HEK293 (cell line): ENCODE results near the gene PRC1.
A peak's percentile ranks its signal among the peaks of the same experiment; 100 is the strongest.

Experiments
- MEIS1 ChIP-seq: sonication (generic); formaldehyde crosslinking; IDR thresholded peaks from 2 replicates; pipeline ENCODE4 v1.8.1; 2022; ENCODE audit warnings: missing genetic modification reagents, mild to moderate bottlenecking, borderline replicate concordance
- RBAK ChIP-seq: fragments of 450-650 bp; formaldehyde crosslinking; IDR thresholded peaks from 2 replicates; pipeline ENCODE4 v1.5.1; 2016; ENCODE audit warnings: missing biosample characterization, missing genetic modification characterization
- SP7 ChIP-seq: fragments of 450-650 bp; formaldehyde crosslinking; IDR thresholded peaks from 2 replicates; pipeline ENCODE4 v1.5.1; 2016; ENCODE audit warnings: missing biosample characterization, missing genetic modification characterization
- ZBTB21 ChIP-seq: fragments of 450-650 bp; formaldehyde crosslinking; IDR thresholded peaks from 2 replicates; pipeline ENCODE4 v1.5.1; 2017; ENCODE audit warnings: missing biosample characterization, missing genetic modification characterization
- ZNF174 ChIP-seq: fragments of 450-650 bp; formaldehyde crosslinking; IDR thresholded peaks from 2 replicates; pipeline ENCODE4 v1.5.0; 2017; ENCODE audit warnings: missing biosample characterization, mild to moderate bottlenecking, missing genetic modification characterization
- ZNF2 ChIP-seq: fragments of 450-650 bp; formaldehyde crosslinking; IDR thresholded peaks from 2 replicates; pipeline ENCODE4 v1.5.1; 2016; ENCODE audit warnings: missing biosample characterization, missing genetic modification characterization
- ZNF221 ChIP-seq: fragments of 450-650 bp; formaldehyde crosslinking; IDR thresholded peaks from 2 replicates; pipeline ENCODE4 v1.5.1; 2017; ENCODE audit warnings: missing biosample characterization, missing genetic modification characterization, borderline replicate concordance
- ZNF239 ChIP-seq: fragments of 450-650 bp; formaldehyde crosslinking; IDR thresholded peaks from 2 replicates; pipeline ENCODE4 v1.5.1; 2016; ENCODE audit warnings: missing biosample characterization, missing genetic modification characterization
- ZNF596 ChIP-seq: fragments of 450-650 bp; IDR thresholded peaks from 2 replicates; pipeline ENCODE4 v1.5.0; 2018; ENCODE audit warnings: missing biosample characterization, mild to moderate bottlenecking, missing genetic modification characterization, moderate library complexity
- ZNF747 ChIP-seq: fragments of 450-650 bp; formaldehyde crosslinking; IDR thresholded peaks from 2 replicates; pipeline ENCODE4 v1.5.1; 2016; ENCODE audit warnings: missing biosample characterization, missing genetic modification characterization
- ZNF768 ChIP-seq: fragments of 450-650 bp; formaldehyde crosslinking; IDR thresholded peaks from 2 replicates; pipeline ENCODE4 v1.5.1; 2018; ENCODE audit warnings: missing biosample characterization, mild to moderate bottlenecking, missing genetic modification characterization
- ZNF791 ChIP-seq: fragments of 450-650 bp; formaldehyde crosslinking; IDR thresholded peaks from 2 replicates; pipeline ENCODE4 v1.5.1; 2016; ENCODE audit warnings: missing biosample characterization, missing genetic modification characterization
- ZSCAN16 ChIP-seq: fragments of 450-650 bp; formaldehyde crosslinking; IDR thresholded peaks from 2 replicates; pipeline ENCODE4 v1.5.1; 2016; ENCODE audit warnings: missing biosample characterization, missing genetic modification characterization
- TF ChIP-seq, protein P1 (sequence below): fragments of 450-650 bp; formaldehyde crosslinking; IDR thresholded peaks from 2 replicates; pipeline ENCODE4 v1.5.1; 2016; ENCODE audit warnings: missing biosample characterization, missing genetic modification characterization, borderline replicate concordance
- TF ChIP-seq, protein P2 (sequence below): fragments of 450-650 bp; formaldehyde crosslinking; IDR thresholded peaks from 2 replicates; pipeline ENCODE4 v1.5.1; 2017; ENCODE audit warnings: missing biosample characterization, missing genetic modification characterization
- TF ChIP-seq, protein P3 (sequence below): fragments of 450-650 bp; formaldehyde crosslinking; conservative IDR thresholded peaks from 2 replicates; pipeline ENCODE4 v1.5.1; 2016; ENCODE audit warnings: low read depth, missing biosample characterization, missing genetic modification characterization
- TF ChIP-seq, protein P4 (sequence below): fragments of 450-650 bp; formaldehyde crosslinking; IDR thresholded peaks from 2 replicates; pipeline ENCODE4 v1.5.1; 2017; ENCODE audit warnings: missing biosample characterization, mild to moderate bottlenecking, missing genetic modification characterization, moderate library complexity
- TF ChIP-seq, protein P5 (sequence below): fragments of 450-650 bp; formaldehyde crosslinking; IDR thresholded peaks from 2 replicates; pipeline ENCODE4 v1.5.1; 2016; ENCODE audit warnings: missing biosample characterization, missing genetic modification characterization
- TF ChIP-seq, protein P6 (sequence below): fragments of 450-650 bp; formaldehyde crosslinking; IDR thresholded peaks from 2 replicates; pipeline ENCODE4 v1.5.1; 2016; ENCODE audit warnings: missing biosample characterization, missing genetic modification characterization, borderline replicate concordance
- TF ChIP-seq, protein P7 (sequence below): fragments of 450-650 bp; formaldehyde crosslinking; IDR thresholded peaks from 2 replicates; pipeline ENCODE4 v1.5.1; 2016; ENCODE audit warnings: missing biosample characterization, missing genetic modification characterization

Gene PRC1

DNA sequence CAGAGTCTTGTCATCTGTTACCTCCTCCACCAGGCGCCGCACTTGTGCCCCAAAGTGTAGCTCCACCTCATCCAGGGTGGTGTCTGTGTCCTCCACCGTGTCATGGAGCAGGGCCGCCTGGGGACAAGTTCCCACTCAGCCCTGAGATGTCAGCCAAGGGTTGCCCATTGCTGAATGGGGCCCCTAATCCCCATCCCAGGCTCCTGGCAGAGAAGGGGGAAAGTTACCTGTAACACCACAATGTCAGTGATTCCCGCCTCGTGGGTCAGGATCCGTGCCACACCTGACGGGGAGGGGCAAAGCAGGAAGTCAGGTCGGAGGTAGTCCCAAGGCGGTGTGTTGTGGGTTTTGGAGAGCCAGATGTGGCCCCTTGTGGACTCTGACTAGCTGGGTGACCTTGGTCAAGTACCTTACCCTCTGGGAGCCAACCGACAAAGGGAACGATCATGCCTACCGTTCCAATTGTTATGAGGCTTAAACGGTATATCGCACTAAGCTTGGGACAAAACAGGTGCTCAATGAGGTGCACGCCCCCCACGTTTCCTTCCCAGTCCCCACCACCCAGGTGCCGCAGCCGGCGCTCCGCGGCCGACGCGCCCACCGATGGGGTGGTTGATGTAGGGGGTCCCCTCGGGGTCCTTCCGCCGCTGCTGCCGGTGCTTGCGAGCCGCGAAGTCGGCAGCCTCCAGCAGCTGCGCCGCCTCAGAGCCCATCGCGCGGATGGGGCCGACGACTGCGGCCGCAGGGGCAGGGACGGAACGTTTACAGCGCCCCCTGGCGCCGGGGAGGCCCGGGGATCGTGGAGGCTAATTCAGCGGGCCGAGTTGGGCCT lies 62.3 kb downstream of the PRC1 start, which contains the start of gene HDDC3 (continued):
- TF ChIP-seq, protein P1, sequence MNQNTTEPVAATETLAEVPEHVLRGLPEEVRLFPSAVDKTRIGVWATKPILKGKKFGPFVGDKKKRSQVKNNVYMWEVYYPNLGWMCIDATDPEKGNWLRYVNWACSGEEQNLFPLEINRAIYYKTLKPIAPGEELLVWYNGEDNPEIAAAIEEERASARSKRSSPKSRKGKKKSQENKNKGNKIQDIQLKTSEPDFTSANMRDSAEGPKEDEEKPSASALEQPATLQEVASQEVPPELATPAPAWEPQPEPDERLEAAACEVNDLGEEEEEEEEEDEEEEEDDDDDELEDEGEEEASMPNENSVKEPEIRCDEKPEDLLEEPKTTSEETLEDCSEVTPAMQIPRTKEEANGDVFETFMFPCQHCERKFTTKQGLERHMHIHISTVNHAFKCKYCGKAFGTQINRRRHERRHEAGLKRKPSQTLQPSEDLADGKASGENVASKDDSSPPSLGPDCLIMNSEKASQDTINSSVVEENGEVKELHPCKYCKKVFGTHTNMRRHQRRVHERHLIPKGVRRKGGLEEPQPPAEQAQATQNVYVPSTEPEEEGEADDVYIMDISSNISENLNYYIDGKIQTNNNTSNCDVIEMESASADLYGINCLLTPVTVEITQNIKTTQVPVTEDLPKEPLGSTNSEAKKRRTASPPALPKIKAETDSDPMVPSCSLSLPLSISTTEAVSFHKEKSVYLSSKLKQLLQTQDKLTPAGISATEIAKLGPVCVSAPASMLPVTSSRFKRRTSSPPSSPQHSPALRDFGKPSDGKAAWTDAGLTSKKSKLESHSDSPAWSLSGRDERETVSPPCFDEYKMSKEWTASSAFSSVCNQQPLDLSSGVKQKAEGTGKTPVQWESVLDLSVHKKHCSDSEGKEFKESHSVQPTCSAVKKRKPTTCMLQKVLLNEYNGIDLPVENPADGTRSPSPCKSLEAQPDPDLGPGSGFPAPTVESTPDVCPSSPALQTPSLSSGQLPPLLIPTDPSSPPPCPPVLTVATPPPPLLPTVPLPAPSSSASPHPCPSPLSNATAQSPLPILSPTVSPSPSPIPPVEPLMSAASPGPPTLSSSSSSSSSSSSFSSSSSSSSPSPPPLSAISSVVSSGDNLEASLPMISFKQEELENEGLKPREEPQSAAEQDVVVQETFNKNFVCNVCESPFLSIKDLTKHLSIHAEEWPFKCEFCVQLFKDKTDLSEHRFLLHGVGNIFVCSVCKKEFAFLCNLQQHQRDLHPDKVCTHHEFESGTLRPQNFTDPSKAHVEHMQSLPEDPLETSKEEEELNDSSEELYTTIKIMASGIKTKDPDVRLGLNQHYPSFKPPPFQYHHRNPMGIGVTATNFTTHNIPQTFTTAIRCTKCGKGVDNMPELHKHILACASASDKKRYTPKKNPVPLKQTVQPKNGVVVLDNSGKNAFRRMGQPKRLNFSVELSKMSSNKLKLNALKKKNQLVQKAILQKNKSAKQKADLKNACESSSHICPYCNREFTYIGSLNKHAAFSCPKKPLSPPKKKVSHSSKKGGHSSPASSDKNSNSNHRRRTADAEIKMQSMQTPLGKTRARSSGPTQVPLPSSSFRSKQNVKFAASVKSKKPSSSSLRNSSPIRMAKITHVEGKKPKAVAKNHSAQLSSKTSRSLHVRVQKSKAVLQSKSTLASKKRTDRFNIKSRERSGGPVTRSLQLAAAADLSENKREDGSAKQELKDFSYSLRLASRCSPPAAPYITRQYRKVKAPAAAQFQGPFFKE (tag by site-specific recombination): no peak
- TF ChIP-seq, protein P2, sequence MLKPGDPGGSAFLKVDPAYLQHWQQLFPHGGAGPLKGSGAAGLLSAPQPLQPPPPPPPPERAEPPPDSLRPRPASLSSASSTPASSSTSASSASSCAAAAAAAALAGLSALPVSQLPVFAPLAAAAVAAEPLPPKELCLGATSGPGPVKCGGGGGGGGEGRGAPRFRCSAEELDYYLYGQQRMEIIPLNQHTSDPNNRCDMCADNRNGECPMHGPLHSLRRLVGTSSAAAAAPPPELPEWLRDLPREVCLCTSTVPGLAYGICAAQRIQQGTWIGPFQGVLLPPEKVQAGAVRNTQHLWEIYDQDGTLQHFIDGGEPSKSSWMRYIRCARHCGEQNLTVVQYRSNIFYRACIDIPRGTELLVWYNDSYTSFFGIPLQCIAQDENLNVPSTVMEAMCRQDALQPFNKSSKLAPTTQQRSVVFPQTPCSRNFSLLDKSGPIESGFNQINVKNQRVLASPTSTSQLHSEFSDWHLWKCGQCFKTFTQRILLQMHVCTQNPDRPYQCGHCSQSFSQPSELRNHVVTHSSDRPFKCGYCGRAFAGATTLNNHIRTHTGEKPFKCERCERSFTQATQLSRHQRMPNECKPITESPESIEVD (tag by site-specific recombination): no peak
- peak; percentile 37; the same call in 1 of the 2 replicates for TF ChIP-seq ZSCAN16 (tag by site-specific recombination)
- TF ChIP-seq, protein P3, sequence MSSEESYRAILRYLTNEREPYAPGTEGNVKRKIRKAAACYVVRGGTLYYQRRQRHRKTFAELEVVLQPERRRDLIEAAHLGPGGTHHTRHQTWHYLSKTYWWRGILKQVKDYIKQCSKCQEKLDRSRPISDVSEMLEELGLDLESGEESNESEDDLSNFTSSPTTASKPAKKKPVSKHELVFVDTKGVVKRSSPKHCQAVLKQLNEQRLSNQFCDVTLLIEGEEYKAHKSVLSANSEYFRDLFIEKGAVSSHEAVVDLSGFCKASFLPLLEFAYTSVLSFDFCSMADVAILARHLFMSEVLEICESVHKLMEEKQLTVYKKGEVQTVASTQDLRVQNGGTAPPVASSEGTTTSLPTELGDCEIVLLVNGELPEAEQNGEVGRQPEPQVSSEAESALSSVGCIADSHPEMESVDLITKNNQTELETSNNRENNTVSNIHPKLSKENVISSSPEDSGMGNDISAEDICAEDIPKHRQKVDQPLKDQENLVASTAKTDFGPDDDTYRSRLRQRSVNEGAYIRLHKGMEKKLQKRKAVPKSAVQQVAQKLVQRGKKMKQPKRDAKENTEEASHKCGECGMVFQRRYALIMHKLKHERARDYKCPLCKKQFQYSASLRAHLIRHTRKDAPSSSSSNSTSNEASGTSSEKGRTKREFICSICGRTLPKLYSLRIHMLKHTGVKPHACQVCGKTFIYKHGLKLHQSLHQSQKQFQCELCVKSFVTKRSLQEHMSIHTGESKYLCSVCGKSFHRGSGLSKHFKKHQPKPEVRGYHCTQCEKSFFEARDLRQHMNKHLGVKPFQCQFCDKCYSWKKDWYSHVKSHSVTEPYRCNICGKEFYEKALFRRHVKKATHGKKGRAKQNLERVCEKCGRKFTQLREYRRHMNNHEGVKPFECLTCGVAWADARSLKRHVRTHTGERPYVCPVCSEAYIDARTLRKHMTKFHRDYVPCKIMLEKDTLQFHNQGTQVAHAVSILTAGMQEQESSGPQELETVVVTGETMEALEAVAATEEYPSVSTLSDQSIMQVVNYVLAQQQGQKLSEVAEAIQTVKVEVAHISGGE (tag by site-specific recombination): peak; percentile 77
- TF ChIP-seq ZNF791: no peak
- no peak for TF ChIP-seq ZNF221
- TF ChIP-seq ZNF768 (tag by site-specific recombination): no peak
- TF ChIP-seq ZNF2 (tag by site-specific recombination): peak; percentile 81
- TF ChIP-seq, protein P4, sequence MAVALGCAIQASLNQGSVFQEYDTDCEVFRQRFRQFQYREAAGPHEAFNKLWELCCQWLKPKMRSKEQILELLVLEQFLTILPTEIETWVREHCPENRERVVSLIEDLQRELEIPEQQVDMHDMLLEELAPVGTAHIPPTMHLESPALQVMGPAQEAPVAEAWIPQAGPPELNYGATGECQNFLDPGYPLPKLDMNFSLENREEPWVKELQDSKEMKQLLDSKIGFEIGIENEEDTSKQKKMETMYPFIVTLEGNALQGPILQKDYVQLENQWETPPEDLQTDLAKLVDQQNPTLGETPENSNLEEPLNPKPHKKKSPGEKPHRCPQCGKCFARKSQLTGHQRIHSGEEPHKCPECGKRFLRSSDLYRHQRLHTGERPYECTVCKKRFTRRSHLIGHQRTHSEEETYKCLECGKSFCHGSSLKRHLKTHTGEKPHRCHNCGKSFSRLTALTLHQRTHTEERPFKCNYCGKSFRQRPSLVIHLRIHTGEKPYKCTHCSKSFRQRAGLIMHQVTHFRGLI: peak; percentile 52; the same call in 1 of the 2 replicates
- TF ChIP-seq ZNF174 (tag by site-specific recombination): no peak
- no peak for TF ChIP-seq ZNF747 (tag by site-specific recombination)
- TF ChIP-seq, protein P5, sequence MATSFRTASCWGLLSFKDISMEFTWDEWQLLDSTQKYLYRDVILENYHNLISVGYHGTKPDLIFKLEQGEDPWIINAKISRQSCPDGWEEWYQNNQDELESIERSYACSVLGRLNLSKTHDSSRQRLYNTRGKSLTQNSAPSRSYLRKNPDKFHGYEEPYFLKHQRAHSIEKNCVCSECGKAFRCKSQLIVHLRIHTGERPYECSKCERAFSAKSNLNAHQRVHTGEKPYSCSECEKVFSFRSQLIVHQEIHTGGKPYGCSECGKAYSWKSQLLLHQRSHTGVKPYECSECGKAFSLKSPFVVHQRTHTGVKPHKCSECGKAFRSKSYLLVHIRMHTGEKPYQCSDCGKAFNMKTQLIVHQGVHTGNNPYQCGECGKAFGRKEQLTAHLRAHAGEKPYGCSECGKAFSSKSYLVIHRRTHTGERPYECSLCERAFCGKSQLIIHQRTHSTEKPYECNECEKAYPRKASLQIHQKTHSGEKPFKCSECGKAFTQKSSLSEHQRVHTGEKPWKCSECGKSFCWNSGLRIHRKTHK (tag by site-specific recombination): no peak
- no peak; the same call in 1 of the 2 replicates for TF ChIP-seq ZNF239
- no peak for TF ChIP-seq MEIS1 (CRISPR knock-in tag)
- TF ChIP-seq, protein P6, sequence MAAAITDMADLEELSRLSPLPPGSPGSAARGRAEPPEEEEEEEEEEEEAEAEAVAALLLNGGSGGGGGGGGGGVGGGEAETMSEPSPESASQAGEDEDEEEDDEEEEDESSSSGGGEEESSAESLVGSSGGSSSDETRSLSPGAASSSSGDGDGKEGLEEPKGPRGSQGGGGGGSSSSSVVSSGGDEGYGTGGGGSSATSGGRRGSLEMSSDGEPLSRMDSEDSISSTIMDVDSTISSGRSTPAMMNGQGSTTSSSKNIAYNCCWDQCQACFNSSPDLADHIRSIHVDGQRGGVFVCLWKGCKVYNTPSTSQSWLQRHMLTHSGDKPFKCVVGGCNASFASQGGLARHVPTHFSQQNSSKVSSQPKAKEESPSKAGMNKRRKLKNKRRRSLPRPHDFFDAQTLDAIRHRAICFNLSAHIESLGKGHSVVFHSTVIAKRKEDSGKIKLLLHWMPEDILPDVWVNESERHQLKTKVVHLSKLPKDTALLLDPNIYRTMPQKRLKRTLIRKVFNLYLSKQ (tag by site-specific recombination): no peak
- TF ChIP-seq, protein P7, sequence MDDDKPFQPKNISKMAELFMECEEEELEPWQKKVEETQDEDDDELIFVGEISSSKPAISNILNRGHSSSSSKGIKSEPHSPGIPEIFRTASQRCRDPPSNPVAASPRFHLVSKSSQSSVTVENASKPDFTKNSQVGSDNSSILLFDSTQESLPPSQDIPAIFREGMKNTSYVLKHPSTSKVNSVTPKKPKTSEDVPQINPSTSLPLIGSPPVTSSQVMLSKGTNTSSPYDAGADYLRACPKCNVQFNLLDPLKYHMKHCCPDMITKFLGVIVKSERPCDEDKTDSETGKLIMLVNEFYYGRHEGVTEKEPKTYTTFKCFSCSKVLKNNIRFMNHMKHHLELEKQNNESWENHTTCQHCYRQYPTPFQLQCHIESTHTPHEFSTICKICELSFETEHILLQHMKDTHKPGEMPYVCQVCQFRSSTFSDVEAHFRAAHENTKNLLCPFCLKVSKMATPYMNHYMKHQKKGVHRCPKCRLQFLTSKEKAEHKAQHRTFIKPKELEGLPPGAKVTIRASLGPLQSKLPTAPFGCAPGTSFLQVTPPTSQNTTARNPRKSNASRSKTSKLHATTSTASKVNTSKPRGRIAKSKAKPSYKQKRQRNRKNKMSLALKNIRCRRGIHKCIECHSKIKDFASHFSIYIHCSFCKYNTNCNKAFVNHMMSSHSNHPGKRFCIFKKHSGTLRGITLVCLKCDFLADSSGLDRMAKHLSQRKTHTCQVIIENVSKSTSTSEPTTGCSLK (tag by site-specific recombination): no peak
- no peak for TF ChIP-seq RBAK (tag by site-specific recombination)
- peak; percentile 60 for TF ChIP-seq SP7 (tag by site-specific recombination)
- no peak for TF ChIP-seq ZBTB21
- TF ChIP-seq ZNF596 (tag by site-specific recombination): no peak
